H9 (cell line): ENCODE measurements around the gene GABRB3. TPM values are rescaled to one million over a fixed set of nuclear protein-coding genes. Genes with fewer than 3 reads are reported as not detected.

Experiments
- DNase-seq: peaks from one replicate; pipeline ENCODE4 v3.0.0-alpha.2; 2017
- H2AFZ ChIP-seq: one replicate; pipeline ENCODE4 v1.6.1; 2013; ENCODE audit warnings: mild to moderate bottlenecking, low read length, control low read depth, moderate library complexity
- H2AK5ac ChIP-seq: 2 replicates; pipeline ENCODE4 v1.6.1; 2013; ENCODE audit warnings: low read length, control low read depth, mixed read lengths; ENCODE audit not compliant: insufficient read length
- H2BK120ac ChIP-seq: one replicate; pipeline ENCODE4 v1.6.1; 2013; ENCODE audit warnings: low read depth, mild to moderate bottlenecking, low read length, control low read depth, inconsistent platforms; ENCODE audit not compliant: poor library complexity, severe bottlenecking
- H2BK12ac ChIP-seq: 2 replicates; pipeline ENCODE4 v1.6.1; 2013; ENCODE audit warnings: low read length, control low read depth, mixed read lengths, low read depth; ENCODE audit not compliant: insufficient read length
- H2BK15ac ChIP-seq: 2 replicates; pipeline ENCODE4 v1.6.1; 2013; ENCODE audit warnings: low read depth, low read length, control low read depth
- H2BK20ac ChIP-seq: one replicate; pipeline ENCODE4 v1.6.1; 2013; ENCODE audit warnings: low read depth, mild to moderate bottlenecking, low read length, control low read depth, inconsistent platforms; ENCODE audit not compliant: poor library complexity, severe bottlenecking
- H2BK5ac ChIP-seq: 2 replicates; pipeline ENCODE4 v1.6.1; 2013; ENCODE audit warnings: low read length, control low read depth, mixed read lengths; ENCODE audit not compliant: insufficient read length
- H3K14ac ChIP-seq: 2 replicates; pipeline ENCODE4 v1.6.1; 2013; ENCODE audit warnings: low read length, control low read depth; ENCODE audit not compliant: insufficient read depth
- H3K18ac ChIP-seq: 2 replicates; pipeline ENCODE4 v1.6.1; 2013; ENCODE audit warnings: low read depth, mild to moderate bottlenecking, mixed read lengths, low read length, control low read depth; ENCODE audit not compliant: insufficient read length
- H3K23ac ChIP-seq: 2 replicates; pipeline ENCODE4 v1.6.1; 2013; ENCODE audit warnings: low read length, control low read depth, mixed read lengths, low read depth; ENCODE audit not compliant: insufficient read length
- H3K23me2 ChIP-seq: 2 replicates; pipeline ENCODE4 v1.6.1; 2013; ENCODE audit warnings: low read depth, mild to moderate bottlenecking, mixed read lengths, low read length, control low read depth; ENCODE audit not compliant: insufficient read length, poor library complexity, severe bottlenecking
- H3K27ac ChIP-seq: 2 replicates; pipeline ENCODE4 v1.5.1; 2013; ENCODE audit warnings: low read length, control low read depth, mixed read lengths, low read depth; ENCODE audit not compliant: insufficient read length
- H3K27me3 ChIP-seq: 2 replicates; pipeline ENCODE4 v1.6.1; 2013; ENCODE audit warnings: low read length, control low read depth, inconsistent platforms; ENCODE audit not compliant: insufficient read depth
- H3K4ac ChIP-seq: 2 replicates; pipeline ENCODE4 v1.6.1; 2013; ENCODE audit warnings: low read depth, mild to moderate bottlenecking, control low read depth, inconsistent platforms, low read length, moderate library complexity
- H3K4me1 ChIP-seq: 2 replicates; pipeline ENCODE4 v1.6.1; 2013; ENCODE audit warnings: low read length, control low read depth, inconsistent platforms; ENCODE audit not compliant: insufficient read depth
- H3K4me2 ChIP-seq: 2 replicates; pipeline ENCODE4 v1.6.1; 2013; ENCODE audit warnings: low read length, control low read depth, mixed read lengths; ENCODE audit not compliant: insufficient read length, insufficient read depth
- H3K56ac ChIP-seq: 2 replicates; pipeline ENCODE4 v1.6.1; 2013; ENCODE audit warnings: low read depth, mild to moderate bottlenecking, mixed read lengths, low read length, control low read depth; ENCODE audit not compliant: insufficient read length
- H3K79me1 ChIP-seq: 2 replicates; pipeline ENCODE4 v1.6.1; 2013; ENCODE audit warnings: low read depth, mild to moderate bottlenecking, moderate library complexity, low read length, control low read depth, inconsistent platforms; ENCODE audit not compliant: insufficient read depth, poor library complexity, severe bottlenecking
- H3K79me2 ChIP-seq: 2 replicates; pipeline ENCODE4 v1.6.1; 2013; ENCODE audit warnings: low read length, control low read depth, inconsistent platforms; ENCODE audit not compliant: insufficient read depth
- H3K9ac ChIP-seq: 2 replicates; pipeline ENCODE4 v1.6.1; 2013; ENCODE audit warnings: low read length, control low read depth, mixed read lengths; ENCODE audit not compliant: insufficient read length; ENCODE audit errors: extremely low read depth
- H3K9me3 ChIP-seq: one replicate; pipeline ENCODE4 v1.6.1; 2013; ENCODE audit warnings: low read depth, low read length, inconsistent platforms; ENCODE audit not compliant: control insufficient read depth
- H3T11ph ChIP-seq: one replicate; pipeline ENCODE4 v1.6.1; 2013; ENCODE audit warnings: mild to moderate bottlenecking, low read length, control low read depth, inconsistent platforms
- H4K20me1 ChIP-seq: one replicate; pipeline ENCODE4 v1.6.1; 2013; ENCODE audit not compliant: control insufficient read depth, insufficient read length, insufficient read depth
- H4K5ac ChIP-seq: 2 replicates; pipeline ENCODE4 v1.6.1; 2013; ENCODE audit warnings: low read depth, mild to moderate bottlenecking, mixed read lengths, low read length, control low read depth; ENCODE audit not compliant: insufficient read length
- H4K8ac ChIP-seq: replicated peaks from 2 replicates; pipeline ENCODE4 v1.6.1; 2013; ENCODE audit warnings: low read length, control low read depth, mixed read lengths, low read depth; ENCODE audit not compliant: insufficient read length
- H4K91ac ChIP-seq: 2 replicates; pipeline ENCODE4 v1.6.1; 2013; ENCODE audit warnings: low read depth, mild to moderate bottlenecking, moderate library complexity, mixed read lengths, low read length, control low read depth; ENCODE audit not compliant: insufficient read length
- H3K27ac Mint-ChIP-seq, 3 experiments: 2 replicates in 2 of 3; 3 replicates in 1 of 3; pipeline ENCODE4 v1.8.0; 2020 to 2021; ENCODE audit warnings: mixed read lengths in 3 of 3, mild to moderate bottlenecking in 1 of 3, moderate library complexity in 1 of 3
- H3K27me3 Mint-ChIP-seq: 2 replicates; pipeline ENCODE4 v1.8.0; 2021; ENCODE audit warnings: low read depth, mild to moderate bottlenecking, moderate library complexity, mixed read lengths
- H3K36me3 Mint-ChIP-seq, 3 experiments: 2 replicates in 2 of 3; 3 replicates in 1 of 3; pipeline ENCODE4 v1.8.0; 2020 to 2021; ENCODE audit warnings: low read depth in 3 of 3, mixed read lengths in 3 of 3; ENCODE audit not compliant: insufficient read depth in 1 of 3
- H3K4me1 Mint-ChIP-seq, 2 experiments: 2 replicates each; pipeline ENCODE4 v1.8.0; 2020; ENCODE audit warnings: mixed read lengths in 2 of 2
- H3K4me3 Mint-ChIP-seq, 2 experiments: 2 replicates in 1 of 2; 3 replicates in 1 of 2; pipeline ENCODE4 v1.8.0; 2020 to 2021; ENCODE audit warnings: mild to moderate bottlenecking in 2 of 2, mixed read lengths in 2 of 2, moderate library complexity in 1 of 2
- H3K9me3 Mint-ChIP-seq, 2 experiments: 2 replicates in 1 of 2; 3 replicates in 1 of 2; pipeline ENCODE4 v1.8.0; 2020; ENCODE audit warnings: mild to moderate bottlenecking in 2 of 2, mixed read lengths in 2 of 2, moderate library complexity in 1 of 2
- CTCF ChIP-seq: fragments of 200-600 bp; sonication (generic); conservative IDR thresholded peaks from 3 replicates; pipeline ENCODE4 v1.8.0; 2021; ENCODE audit warnings: antibody characterized with exemption, mild to moderate bottlenecking
- WGBS: extraction: QIAGEN DNeasy Blood & Tissue Kit; methylation state at CpG from one replicate; pipeline ENCODE4 v1.1.7; 2013; ENCODE audit warnings: missing lambda C conversion rate, low lambda C conversion rate, mixed read lengths; ENCODE audit not compliant: insufficient read length; ENCODE audit errors: extremely low coverage; 5-methylcytosine and 5-hydroxymethylcytosine counted together
- total RNA-seq: library from RNA; stranded (reverse); gene quantifications from 2 replicates; pipeline ENCODE4 v1.2.1, GENCODE V29; 2021

Gene GABRB3
- total RNA-seq, 1 experiment from 2014 or later, result 98.2 TPM

GRCh38 chr15:26572602-26573350 is 200.1 kb downstream of the GABRB3 start:
- no peak overlapping the region for H2BK12ac ChIP-seq
- H3K14ac ChIP-seq, result no peak overlapping the region
- H2BK120ac ChIP-seq, result no peak overlapping the region
- no peak overlapping the region for H3K18ac ChIP-seq
- WGBS, result no CpG with 5 or more reads among the region's 5 CpGs
- Mint-ChIP-seq H3K36me3 (peaks cover 42 to 63% (median 45%) of the 10 kb centered on the region in 3 experiments), H3K4me1 (no peaks in the 10 kb centered on the region), H3K4me3 (no peak overlapping the region), H3K9me3 (peaks cover 0 to 5% of the 10 kb centered on the region in 2 experiments; a peak in 2 of 5 replicates), H3K27ac (no peak overlapping the region; a peak in 1 of 7 replicates), H3K27me3 (no peaks in the 10 kb centered on the region)
- no peak for DNase-seq
- H4K20me1 ChIP-seq, result no peaks in the 10 kb centered on the region
- H3K56ac ChIP-seq, result no peak overlapping the region
- no peak overlapping the region for H4K5ac ChIP-seq
- H3K4me2 ChIP-seq, result no peak overlapping the region
- H3T11ph ChIP-seq, result no peak overlapping the region
- H2BK5ac ChIP-seq, result no peak overlapping the region
- H3K9ac ChIP-seq, result no peak overlapping the region
- no peak overlapping the region for H4K8ac ChIP-seq
- H3K4ac ChIP-seq, result no peak overlapping the region
- H3K27me3 ChIP-seq, result no peaks in the 10 kb centered on the region
- no peaks in the 10 kb centered on the region for H3K79me1 ChIP-seq
- H2BK20ac ChIP-seq, result no peak overlapping the region
- H2AFZ ChIP-seq, result no peak overlapping the region
- no peak overlapping the region for H2BK15ac ChIP-seq
- TF ChIP-seq CTCF, result no peak
- H3K27ac ChIP-seq, result no peak overlapping the region
- no peaks in the 10 kb centered on the region for H3K4me1 ChIP-seq
- no peak overlapping the region for H4K91ac ChIP-seq
- no peaks in the 10 kb centered on the region for H3K9me3 ChIP-seq
- H3K23ac ChIP-seq, result no peak overlapping the region
- no peaks in the 10 kb centered on the region for H3K79me2 ChIP-seq
- H3K23me2 ChIP-seq, result no peaks in the 10 kb centered on the region
- H2AK5ac ChIP-seq, result no peak overlapping the region
